Liver (tissue), 9 donors: ENCODE results near the gene ACP7. TPM values are rescaled to one million over a fixed set of nuclear protein-coding genes. Genes with fewer than 3 reads are reported as not detected.

Experiments used
- DNase-seq: peaks from one replicate; pipeline ENCODE4 v3.0.0-alpha.2; 2017; ENCODE audit warnings: low spot score
- H3K27ac ChIP-seq, 2 donors: one replicate each; pipeline ENCODE4 v1.7.0; 2013; ENCODE audit warnings: inconsistent platforms in 2 of 2, low read length in 2 of 2, control low read depth in 1 of 2, low read depth in 1 of 2, mild to moderate bottlenecking in 1 of 2
- H3K27me3 ChIP-seq, 4 donors: one replicate each; pipeline versions ENCODE4 v1.6.1 to v1.7.0; 2013; ENCODE audit warnings: low read length in 3 of 4, inconsistent platforms in 1 of 4, mild to moderate bottlenecking in 1 of 4, moderate library complexity in 1 of 4; ENCODE audit not compliant: control insufficient read depth in 4 of 4, insufficient read depth in 4 of 4
- H3K36me3 ChIP-seq, 4 donors: one replicate each; pipeline versions ENCODE4 v1.6.1 to v1.7.0; 2013; ENCODE audit warnings: low read length in 3 of 4, mild to moderate bottlenecking in 3 of 4, low read depth in 1 of 4, moderate library complexity in 1 of 4; ENCODE audit not compliant: control insufficient read depth in 4 of 4, insufficient read depth in 3 of 4
- H3K4me1 ChIP-seq, 4 donors: one replicate each; pipeline versions ENCODE4 v1.6.1 to v1.7.0; 2013; ENCODE audit warnings: low read length in 3 of 4, mild to moderate bottlenecking in 3 of 4, moderate library complexity in 1 of 4; ENCODE audit not compliant: control insufficient read depth in 4 of 4, insufficient read depth in 4 of 4
- H3K4me3 ChIP-seq, 3 donors: one replicate each; pipeline versions ENCODE4 v1.6.1 to v1.7.0; 2013; ENCODE audit warnings: low read length in 3 of 3, control low read depth in 1 of 3, low read depth in 1 of 3, mild to moderate bottlenecking in 1 of 3
- H3K9ac ChIP-seq, 2 donors: one replicate each; pipeline ENCODE4 v1.7.0; 2013; ENCODE audit warnings: low read length in 2 of 2, mild to moderate bottlenecking in 2 of 2, moderate library complexity in 2 of 2, control low read depth in 1 of 2, low read depth in 1 of 2
- H3K9me3 ChIP-seq, 4 donors: one replicate each; pipeline versions ENCODE4 v1.6.1 to v1.7.0; 2013; ENCODE audit warnings: low read length in 3 of 4; ENCODE audit not compliant: control insufficient read depth in 4 of 4
- ATF3 ChIP-seq: IDR thresholded peaks from 2 replicates; pipeline ENCODE4 v1.6.1; 2016; ENCODE audit warnings: antibody characterized with exemption
- CTCF ChIP-seq: fragments of 150-350 bp; IDR thresholded peaks from 2 replicates; pipeline ENCODE4 v1.5.1; 2017; ENCODE audit warnings: improper control_type of control experiment, low read depth, low read length; ENCODE audit not compliant: missing input control
- EGR1 ChIP-seq, 2 donors: IDR thresholded peaks; 2 replicates each; pipeline ENCODE4 v1.6.1; 2016 to 2018; ENCODE audit warnings: antibody characterized with exemption in 2 of 2, low read depth in 2 of 2
- FOXA1 ChIP-seq: IDR thresholded peaks from 2 replicates; pipeline ENCODE4 v1.6.1; 2016; ENCODE audit warnings: antibody characterized with exemption
- FOXA2 ChIP-seq: IDR thresholded peaks from 2 replicates; pipeline ENCODE4 v1.6.1; 2016; ENCODE audit warnings: antibody characterized with exemption
- GABPA ChIP-seq, 2 donors: IDR thresholded peaks in 1 of 2; conservative IDR thresholded peaks in 1 of 2; 2 replicates each; pipeline ENCODE4 v1.6.1; 2016; ENCODE audit warnings: antibody characterized with exemption in 2 of 2, mild to moderate bottlenecking in 1 of 2, moderate library complexity in 1 of 2
- HNF4A ChIP-seq, 2 donors: conservative IDR thresholded peaks; 2 replicates each; pipeline ENCODE4 v1.6.1; 2016; ENCODE audit warnings: antibody characterized with exemption in 2 of 2, mild to moderate bottlenecking in 2 of 2
- HNF4G ChIP-seq: IDR thresholded peaks from 2 replicates; pipeline ENCODE4 v1.6.1; 2016; ENCODE audit warnings: antibody characterized with exemption
- JUND ChIP-seq, 2 donors: IDR thresholded peaks; 2 replicates each; pipeline ENCODE4 v1.6.1; 2016; ENCODE audit warnings: antibody characterized with exemption in 2 of 2
- NR2F2 ChIP-seq: IDR thresholded peaks from 2 replicates; pipeline ENCODE4 v1.6.1; 2016; ENCODE audit warnings: antibody characterized with exemption
- RAD21 ChIP-seq, 2 donors: IDR thresholded peaks; 2 replicates each; pipeline ENCODE4 v1.6.1; 2016; ENCODE audit warnings: antibody characterized with exemption in 2 of 2, mild to moderate bottlenecking in 2 of 2
- REST ChIP-seq: IDR thresholded peaks from 2 replicates; pipeline ENCODE4 v1.6.1; 2016; ENCODE audit warnings: antibody characterized with exemption, mild to moderate bottlenecking
- SP1 ChIP-seq: IDR thresholded peaks from 2 replicates; pipeline ENCODE4 v1.6.1; 2018; ENCODE audit warnings: antibody characterized with exemption, mild to moderate bottlenecking
- TAF1 ChIP-seq: conservative IDR thresholded peaks from 2 replicates; pipeline ENCODE4 v1.6.1; 2016; ENCODE audit warnings: antibody characterized with exemption, mild to moderate bottlenecking
- YY1 ChIP-seq: IDR thresholded peaks from 2 replicates; pipeline ENCODE4 v1.6.1; 2016; ENCODE audit warnings: antibody characterized with exemption, mild to moderate bottlenecking
- whole genome bisulfite sequencing: extraction: QIAGEN DNeasy Blood & Tissue Kit; methylation state at CpG from one replicate; pipeline ENCODE4 v1.1.7; 2013; 5-methylcytosine and 5-hydroxymethylcytosine counted together
- polyA plus RNA-seq, 2 donors: library from polyadenylated mRNA; stranded (reverse) in 1 of 2; unstranded in 1 of 2; fragments of 200-250 nt in 1 of 2; fragments of >200 nt in 1 of 2; fragmentation: Nextera tagmentation in 1 of 2; extraction: Ambion mirVana in 1 of 2; gene quantifications; one replicate each; pipeline versions ENCODE4 v1.2.1 to v1.2.3, GENCODE V29; 2013 to 2015
- total RNA-seq, 2 donors: library from RNA; depleted of rRNA; stranded (reverse); fragments of >200 nt; gene quantifications; one replicate each; pipeline ENCODE4 v1.2.3, GENCODE V29; 2014
- TF ChIP-seq, protein P1 (sequence below): IDR thresholded peaks from 2 replicates; pipeline ENCODE4 v1.6.1; 2016; ENCODE audit warnings: antibody characterized with exemption
- TF ChIP-seq, protein P2 (sequence below): IDR thresholded peaks from 2 replicates; pipeline ENCODE4 v1.6.1; 2016; ENCODE audit warnings: antibody characterized with exemption
- donor health status: healthy.
- donor health status: healthy.
- donor health status: healthy.
- donor health status: healthy.
- donor health status: healthy.

The ACP7 gene
- total and polyA plus RNA-seq, 4 donors: 0.05 TPM; not detected in 3

DNA sequence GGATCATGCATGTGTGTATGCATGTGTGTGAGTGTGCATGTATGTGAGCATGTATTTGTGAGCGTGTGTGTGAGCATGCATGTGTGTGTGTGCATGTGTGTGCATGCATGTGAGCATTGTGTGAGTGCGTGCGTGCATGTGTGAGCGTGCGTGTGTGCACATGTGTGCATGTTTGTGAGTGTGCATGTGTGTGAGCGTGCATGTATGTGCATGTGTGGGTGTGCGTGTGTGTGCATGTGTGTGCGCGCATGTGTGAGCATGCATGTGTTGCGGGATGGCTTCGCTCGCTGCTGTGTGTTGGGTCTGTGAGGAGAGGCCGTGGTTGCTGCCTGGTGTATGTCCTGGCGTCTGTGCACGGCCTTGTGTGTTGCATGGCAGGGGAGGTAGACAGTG is 73.8 kb downstream of the ACP7 start:
- H3K9ac ChIP-seq: peak overlapping the region in 1 of 2 donors; percentile 10
- no peak overlapping the region for H3K27ac ChIP-seq
- TF ChIP-seq HNF4G: no peak
- no peak for TF ChIP-seq HNF4A (conservative IDR thresholded peaks at IDR 0.05)
- TF ChIP-seq CTCF: no peak
- no peak for TF ChIP-seq REST
- no peak for TF ChIP-seq NR2F2
- TF ChIP-seq YY1: no peak
- TF ChIP-seq GABPA (IDR thresholded peaks at IDR 0.05 in 1 of 2, conservative IDR thresholded peaks at IDR 0.05 in 1 of 2): no peak
- no peak for TF ChIP-seq ATF3
- no peak for TF ChIP-seq EGR1 (IDR thresholded peaks at IDR 0.05; ENCODE audit: low read depth in 2 of 2)
- no peak for TF ChIP-seq SP1
- no peak for TF ChIP-seq FOXA2
- no peak for TF ChIP-seq FOXA1
- TF ChIP-seq, protein P1, sequence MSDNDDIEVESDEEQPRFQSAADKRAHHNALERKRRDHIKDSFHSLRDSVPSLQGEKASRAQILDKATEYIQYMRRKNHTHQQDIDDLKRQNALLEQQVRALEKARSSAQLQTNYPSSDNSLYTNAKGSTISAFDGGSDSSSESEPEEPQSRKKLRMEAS: no peak
- TF ChIP-seq, protein P2, sequence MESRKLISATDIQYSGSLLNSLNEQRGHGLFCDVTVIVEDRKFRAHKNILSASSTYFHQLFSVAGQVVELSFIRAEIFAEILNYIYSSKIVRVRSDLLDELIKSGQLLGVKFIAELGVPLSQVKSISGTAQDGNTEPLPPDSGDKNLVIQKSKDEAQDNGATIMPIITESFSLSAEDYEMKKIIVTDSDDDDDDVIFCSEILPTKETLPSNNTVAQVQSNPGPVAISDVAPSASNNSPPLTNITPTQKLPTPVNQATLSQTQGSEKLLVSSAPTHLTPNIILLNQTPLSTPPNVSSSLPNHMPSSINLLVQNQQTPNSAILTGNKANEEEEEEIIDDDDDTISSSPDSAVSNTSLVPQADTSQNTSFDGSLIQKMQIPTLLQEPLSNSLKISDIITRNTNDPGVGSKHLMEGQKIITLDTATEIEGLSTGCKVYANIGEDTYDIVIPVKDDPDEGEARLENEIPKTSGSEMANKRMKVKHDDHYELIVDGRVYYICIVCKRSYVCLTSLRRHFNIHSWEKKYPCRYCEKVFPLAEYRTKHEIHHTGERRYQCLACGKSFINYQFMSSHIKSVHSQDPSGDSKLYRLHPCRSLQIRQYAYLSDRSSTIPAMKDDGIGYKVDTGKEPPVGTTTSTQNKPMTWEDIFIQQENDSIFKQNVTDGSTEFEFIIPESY: no peak
- TF ChIP-seq TAF1: no peak
- no peak for TF ChIP-seq RAD21 (IDR thresholded peaks at IDR 0.05)
- no peak for TF ChIP-seq JUND (IDR thresholded peaks at IDR 0.05)
- no peak overlapping the region for H3K4me3 ChIP-seq
- no peaks in the 10 kb centered on the region for H3K9me3 ChIP-seq
- no peak for DNase-seq
- H3K36me3 ChIP-seq: no peaks in the 10 kb centered on the region
- 96% methylated on average over 15 of the region's 15 CpGs for WGBS
- H3K4me1 ChIP-seq: peaks cover 21 to 57% (median 44%) of the 10 kb centered on the region in 4 donors
- H3K27me3 ChIP-seq: no peaks in the 10 kb centered on the region
